HG03571 (cell line): ENCODE data around the gene CDH13.

ENCODE experiments used
- ATAC-seq: cut with Tn5 transposase; IDR thresholded peaks from one replicate; pipeline ENCODE4 v1.9.1; 2021; ENCODE audit not compliant: unreplicated experiment

Gene CDH13

DNA sequence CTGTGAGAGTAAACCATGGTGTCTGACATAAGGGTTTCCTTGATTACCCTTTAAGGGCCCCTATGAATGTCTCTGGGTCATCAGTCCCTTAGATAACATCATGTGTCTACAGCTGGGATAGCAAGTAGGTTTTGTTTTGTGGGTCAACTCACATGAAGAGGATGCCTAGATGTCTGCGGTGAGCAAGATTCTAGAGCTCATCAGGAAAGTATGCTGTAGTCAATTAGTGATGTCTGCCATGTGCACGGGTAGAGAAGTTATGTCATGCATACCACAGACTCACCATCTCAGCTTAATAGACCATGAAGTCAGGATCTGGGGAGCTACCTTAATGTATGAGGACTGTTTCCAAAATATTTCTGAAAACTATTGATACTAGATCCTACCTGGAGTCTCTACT is 57.5 kb downstream of the CDH13 start:
- no peak for ATAC-seq

DNA sequence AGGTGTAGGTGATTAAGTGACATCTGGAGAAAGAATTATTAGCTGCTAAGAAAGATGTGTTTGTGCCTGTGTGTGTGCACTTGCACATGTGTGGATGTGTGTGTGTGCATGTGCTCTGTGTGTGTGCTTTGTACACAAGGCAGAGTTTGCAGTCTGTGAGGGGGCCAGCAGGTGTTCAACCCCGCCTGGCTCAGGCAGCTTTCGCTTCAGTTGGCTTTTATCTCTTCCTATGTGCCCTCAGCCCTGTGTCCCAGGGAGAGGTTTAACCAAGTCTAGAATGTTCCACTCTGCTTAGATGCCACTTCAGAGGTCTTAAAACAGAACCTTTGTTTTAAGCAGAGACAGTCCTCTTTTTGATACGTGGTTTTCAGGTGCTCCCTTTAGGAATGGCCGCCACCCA is 58.8 kb downstream of the CDH13 start:
- no peak for ATAC-seq

DNA sequence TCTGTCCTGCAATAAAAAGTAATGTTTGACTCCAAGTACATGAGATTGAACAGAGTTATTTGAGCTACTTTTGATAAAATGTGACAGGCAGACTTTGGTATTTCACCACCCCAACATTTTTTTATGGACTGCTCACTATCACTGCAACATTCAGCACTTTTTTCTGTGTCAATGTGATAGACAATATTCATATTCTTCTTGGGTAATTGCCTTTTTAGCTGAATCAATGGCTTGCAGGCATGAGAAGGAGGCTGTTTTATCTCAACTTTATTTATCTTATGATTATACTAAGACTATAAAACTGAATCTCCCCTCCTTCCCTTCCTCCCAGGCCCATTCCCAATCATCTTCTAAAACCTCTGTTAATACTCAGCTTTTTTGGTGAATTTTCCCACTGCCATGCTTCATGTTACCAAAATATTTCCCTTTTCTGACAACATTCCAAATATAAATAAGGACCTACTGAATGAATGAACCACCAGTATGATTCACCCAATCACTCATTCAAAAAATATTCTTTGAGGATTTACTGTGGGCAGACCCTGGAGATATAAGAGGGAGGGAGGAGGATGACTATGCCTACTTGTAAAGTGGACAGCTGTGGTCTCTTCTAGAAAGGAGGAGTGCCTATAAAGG is 67.6 kb downstream of the CDH13 start:
- no peak for ATAC-seq

DNA sequence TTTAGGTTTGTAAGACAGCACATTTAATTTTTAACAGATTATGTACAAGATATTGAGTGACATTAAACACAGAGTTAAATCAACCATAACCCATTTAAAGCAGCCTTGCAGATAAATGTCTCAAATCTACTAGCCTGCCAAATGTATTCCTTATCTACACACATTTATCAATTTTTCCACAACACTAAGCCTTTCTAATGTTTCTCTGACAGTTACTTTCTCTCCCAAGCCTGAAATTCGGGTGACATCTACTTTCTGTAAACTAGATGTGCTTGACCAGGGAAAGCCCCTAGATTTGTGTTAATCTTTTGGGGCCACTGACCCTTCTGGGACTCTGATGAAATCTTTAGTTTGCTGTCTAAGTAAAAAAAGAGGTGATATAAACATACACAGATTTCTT is 69.0 kb downstream of the CDH13 start:
- no peak for ATAC-seq

DNA sequence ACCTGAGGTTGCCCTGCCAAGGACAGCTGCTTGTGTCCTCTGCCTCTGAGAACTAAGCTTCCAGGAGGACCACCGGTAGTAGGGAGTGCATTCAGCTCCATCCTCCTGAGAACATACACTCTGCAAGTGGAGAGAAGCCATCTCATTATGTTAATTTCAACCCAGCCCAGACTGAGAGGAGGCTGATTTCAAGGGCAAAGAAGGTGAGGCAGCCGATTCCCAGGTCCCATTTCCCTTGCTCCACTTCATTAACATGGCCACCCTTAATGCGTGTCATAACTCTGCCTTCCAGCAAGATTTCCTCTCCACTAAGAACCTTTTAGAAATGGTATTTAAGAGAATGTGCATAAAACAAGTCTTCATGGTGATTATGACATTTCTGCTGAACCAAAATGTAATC is 72.5 kb downstream of the CDH13 start:
- ATAC-seq: no peak

DNA sequence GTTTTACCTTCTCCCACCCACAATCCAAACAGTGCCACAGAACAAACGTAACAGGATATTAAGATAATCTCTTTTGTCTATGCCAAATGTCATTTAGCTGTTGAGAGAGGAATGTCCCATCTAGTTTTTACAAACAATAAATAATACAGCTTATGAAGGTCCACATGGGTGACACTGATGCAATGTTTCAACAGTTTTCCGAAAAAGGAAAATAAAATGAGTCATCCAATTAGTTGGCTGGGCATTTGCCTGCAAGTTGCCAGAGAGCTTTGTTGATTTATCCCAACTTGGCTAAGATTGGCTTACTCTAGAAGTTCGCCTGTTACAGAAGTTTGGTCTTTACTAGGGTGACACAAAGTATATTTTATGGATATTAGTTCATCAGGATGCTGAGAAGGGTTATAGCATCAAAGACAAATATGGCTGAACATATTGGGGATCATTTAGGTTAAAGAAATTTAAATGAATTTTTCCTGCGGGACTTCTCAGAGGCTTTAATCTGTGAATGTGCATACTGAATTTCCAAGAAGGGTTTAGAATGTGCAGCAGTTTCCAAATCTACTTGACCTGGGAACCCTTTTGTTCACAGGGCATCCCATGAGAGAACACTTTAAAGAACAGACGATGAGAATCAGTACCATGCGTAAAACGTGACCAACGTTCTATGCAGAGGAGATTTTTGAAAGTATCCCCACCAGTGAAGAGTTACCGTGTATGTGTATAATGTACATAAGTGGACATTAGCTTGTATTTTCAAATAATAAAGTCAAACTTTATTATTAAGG is 73.1 kb downstream of the CDH13 start:
- no peak for ATAC-seq

DNA sequence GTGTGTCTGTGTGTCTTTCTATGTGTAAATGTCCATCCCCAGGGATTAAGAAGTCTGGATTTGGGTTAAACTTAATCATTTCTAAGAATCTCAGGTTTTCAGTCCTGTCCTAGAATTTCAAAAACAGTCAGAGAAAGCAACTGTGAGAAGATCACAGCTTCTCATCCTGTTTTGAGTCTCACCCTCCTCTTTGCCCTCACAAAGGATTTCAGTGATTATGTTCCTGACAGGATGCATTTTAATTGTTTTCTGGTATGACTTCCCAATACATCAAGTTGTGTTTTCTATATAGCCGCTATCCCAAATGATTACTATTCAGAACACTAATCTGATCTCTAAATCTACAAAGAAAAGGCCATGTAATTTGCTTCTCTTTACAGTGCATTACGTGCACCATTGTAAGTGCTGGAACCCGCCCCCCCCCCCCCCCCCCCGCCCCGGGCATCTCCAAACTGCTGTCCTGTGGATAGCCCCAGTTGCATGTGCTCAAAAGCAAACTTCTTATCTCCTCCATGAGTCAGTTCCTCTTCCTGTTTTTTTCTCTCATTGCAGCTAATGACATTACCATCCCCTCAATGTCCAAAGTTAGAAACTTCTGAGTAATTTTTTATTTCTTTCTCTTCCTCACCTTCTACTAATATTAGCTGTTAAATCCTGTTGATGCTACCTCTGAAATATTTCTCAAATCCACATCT is 73.9 kb downstream of the CDH13 start:
- ATAC-seq: no peak

DNA sequence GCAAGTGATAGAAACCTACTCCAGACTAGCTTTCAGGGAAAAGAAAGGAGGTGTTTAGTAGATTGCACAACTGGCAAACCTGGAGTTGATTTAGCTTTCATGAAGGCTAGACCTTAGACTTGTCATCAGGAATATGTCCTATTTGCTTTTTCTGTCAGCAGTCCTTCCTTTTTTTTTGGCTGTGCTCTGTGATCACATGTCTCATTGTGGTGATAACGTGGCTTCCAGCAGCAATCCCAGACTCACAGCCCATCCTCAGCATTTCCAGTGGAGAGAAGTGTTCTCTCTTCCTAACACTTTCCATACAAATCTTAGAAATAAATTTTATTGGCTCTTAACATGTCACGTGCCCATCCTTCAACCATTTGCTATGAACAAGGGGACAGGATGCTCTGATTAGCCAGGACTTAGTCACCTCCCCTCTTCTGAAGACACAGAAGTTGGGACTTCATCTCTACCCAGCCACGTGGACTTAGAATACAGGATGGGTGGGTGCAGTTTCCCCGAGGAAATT is 74.7 kb downstream of the CDH13 start:
- ATAC-seq: no peak

DNA sequence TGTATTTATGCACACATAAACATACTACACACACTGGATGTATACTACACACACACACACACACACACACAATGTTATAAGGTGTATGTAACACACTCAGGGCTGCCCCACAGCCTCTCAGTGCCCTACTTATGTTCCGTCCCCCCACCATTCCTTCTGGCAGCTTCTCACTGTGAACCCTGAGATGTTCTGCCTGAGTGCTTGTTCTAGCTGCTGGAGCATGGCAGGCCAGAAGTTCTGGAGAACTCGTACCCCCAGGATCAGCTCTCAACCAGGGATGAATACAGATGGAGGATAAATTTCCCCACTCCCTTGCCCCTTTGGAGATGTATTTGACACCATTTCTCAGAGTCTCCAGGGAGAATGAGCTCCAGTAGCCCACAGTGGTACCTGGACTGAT is 76.4 kb downstream of the CDH13 start:
- ATAC-seq: no peak

DNA sequence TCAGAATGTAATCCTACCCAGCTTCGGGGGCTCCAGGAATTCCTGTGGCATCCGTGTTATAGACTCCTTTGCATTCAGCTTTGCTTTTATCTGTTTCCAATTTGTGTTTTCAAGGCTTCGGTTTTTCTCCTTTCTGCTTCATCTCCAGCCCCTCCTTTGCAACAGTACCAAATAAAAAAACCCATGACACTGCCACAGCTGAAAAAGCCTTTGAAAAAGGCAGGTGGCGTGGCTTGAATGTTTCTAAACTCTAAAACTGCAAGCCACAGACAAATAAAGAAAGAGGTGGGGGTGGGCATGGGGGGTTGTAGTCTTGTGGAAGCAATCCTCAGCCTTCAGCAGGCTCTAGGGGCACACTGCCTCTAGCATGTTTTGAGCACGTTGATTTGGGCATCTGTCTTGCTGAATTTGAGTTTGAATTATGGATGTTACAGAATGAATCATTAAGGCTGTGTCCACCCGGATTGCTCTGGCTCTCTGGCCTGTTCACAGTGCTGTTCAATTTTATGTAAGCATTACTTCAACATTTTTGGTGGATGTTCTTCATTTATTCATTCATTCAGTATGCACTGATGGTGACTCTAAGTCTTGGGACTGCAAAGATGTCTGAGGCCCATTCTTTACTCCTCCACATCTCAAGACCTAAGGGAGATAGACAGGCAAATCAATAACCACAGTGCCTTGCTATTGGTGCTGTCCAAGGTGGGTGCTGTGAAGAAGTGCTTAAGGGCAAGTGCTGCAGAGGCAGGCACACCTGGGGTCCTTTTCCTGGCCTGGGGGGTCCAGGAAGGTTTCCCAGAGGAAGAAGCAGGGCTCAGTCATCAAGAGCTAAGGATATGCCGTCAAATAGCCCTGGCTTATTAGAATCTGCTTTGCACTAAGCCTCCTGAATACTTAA is 77.4 kb downstream of the CDH13 start:
- no peak for ATAC-seq

DNA sequence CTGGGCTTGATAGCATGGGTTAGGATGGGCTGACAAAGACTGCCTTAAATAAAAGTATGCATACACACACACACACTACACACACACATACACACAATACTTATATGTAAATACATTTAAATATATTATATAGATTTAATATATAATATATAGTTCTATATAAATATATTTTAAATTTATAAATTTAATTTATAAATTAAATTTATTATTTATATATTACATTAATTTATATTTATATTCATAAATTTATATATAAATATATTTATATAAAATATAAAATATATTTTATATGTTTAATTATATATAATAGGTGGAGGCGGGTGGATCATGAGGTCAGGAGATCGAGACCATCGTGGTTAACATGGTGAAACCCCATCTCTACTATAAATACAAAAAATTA is 83.2 kb downstream of the CDH13 start:
- ATAC-seq: no peak

DNA sequence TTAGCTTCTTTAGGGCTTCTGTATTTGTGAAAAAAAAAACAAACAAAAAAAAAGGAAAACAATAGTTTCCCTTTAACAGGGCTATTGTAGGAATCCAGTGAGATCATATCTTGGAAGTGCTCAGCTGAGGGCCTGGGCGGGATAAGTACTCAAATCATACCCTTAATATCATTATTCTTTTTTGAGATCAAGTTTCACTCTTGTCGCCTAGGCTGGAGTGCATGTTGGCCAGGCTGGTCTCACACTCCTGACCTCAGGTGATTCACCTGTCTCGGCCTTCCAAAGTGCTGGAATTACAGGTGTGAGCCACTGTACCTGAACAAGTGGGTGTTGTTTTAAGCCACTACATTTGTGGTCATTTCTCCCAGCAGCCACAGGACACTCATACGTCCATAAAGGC is 87.0 kb downstream of the CDH13 start:
- no peak for ATAC-seq

DNA sequence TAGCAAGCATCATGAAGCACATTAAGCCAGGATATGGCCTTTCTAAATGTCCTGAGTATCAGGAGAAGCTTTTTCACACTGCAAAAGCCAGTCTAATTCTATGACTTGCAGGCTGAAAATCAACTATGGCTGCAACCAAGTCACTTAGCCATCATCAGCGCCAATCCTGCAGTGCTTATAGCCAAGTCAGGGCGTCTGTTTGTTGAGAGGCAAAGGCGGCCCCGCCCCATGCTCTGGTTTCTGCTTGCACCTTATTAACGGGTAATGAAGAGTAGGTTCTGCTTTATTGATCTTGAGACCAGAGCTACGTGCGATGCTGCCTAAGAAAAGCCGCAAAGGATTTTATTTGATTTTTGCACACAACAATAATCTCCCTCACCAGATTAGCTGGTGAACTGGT is 88.4 kb downstream of the CDH13 start:
- no peak for ATAC-seq

DNA sequence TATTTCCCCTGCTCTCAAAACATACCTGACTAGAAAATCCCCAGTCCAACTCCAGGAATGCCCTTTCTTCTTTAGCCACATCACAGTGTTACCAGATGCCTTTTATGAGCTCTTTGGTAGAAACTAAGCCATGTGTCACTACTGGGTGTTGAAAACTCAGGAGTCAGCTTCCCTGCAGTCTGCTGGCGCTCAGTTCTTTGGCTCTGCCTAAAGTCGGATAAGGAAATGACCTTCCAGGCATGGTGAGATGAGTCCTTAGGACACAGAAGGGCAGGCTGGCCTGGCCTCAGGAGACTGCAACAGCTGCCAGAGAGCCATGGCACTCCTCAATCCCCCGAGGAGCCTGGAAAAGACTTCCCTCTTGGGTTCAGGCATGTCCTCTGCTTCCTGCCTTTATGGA is 89.1 kb downstream of the CDH13 start:
- no peak for ATAC-seq

DNA sequence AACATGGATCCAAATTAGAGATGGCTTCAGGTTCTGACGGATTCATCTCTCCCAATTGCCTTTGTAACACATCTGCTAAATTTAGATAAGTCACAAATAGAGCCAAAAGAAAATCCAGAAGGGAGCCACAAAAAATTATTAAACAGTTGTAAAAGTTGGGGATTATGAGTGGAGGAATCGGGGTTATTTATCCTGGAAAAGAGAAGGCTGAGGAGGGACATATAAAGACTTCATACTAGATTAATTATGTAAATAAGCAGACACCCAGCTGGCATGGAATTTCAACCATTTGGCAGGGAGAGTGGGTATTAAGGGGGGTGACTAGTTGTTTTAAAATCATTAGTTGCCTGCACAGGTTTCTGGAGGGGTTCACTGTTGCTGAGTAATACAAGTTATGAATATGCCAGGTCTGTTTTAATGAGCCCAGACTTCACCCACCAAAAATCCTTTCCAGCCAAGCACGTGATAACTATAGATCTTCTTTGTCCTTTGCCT is 89.6 kb downstream of the CDH13 start:
- no peak for ATAC-seq

DNA sequence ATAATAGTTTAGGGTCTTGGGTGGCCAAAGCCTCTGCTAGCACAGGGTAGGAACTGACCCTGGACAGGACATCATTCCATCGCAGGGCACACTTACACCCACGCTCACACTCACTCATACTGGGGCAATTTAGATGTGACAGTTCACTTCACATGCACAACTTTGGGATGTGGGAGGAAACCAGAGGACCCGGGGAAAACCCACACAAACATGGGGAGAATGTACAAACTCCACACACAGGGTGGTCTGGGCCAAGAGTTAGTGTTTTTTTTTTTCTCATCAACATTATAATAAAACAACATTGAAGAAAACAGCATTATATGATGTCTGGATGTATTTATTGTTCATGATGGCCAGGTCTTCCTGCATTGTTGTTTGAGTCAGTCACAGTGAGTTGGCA is 93.6 kb downstream of the CDH13 start:
- no peak for ATAC-seq

DNA sequence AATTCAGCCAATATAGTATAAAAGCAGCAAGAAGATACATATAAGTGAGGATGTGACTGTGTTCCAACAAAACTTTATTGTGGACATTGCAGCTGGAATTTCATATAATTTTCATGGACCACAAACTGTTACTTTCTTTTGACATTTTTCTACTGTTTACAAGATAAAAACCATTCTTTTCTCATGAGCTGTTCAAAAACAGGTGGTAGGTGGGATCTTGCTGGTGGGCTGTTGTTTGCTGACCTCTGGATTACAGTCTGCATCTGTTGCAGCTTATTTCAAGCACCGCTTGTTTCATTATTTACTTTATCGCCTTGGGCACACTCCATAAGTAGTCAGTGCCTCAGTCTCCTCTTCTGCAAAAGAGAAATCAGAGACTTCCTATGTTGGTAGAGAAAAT is 99.5 kb downstream of the CDH13 start:
- no peak for ATAC-seq

DNA sequence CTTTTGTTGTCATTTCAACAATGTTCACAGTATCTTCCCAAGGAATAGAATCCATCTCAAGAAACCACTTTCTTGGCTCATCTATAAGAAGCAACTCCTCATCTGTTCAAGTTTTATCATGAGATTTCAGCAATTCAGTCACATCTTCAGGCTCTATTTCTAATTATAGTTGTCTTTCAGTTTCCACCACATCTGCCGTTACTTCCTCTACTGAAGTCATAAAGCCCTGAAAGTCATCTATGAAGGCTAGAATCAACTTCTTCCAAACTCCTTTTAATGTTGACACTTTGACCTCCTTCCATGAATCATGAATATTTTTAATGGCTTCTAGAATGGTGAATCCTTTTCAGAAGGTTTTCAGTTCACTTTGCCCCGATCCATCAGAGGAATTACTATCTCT is 102.1 kb downstream of the CDH13 start:
- ATAC-seq: no peak

DNA sequence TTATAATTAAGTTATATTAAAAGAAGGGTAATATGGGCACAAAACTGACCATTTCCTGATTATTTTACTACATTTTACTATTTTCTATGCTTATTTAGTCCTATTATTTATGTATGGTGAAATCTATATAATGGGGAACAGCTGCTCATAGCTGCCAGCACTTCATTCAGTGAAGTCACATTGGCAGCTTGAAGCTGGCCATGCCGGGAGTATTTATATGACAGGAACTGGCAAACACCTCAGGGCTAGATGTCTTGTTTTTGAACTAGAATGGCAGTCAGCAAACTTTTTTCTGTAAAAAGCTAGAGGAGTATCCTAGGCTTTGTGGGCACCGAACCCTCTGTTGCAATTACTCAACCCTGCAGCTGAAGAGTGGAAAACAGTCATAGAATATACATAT is 104.1 kb downstream of the CDH13 start:
- ATAC-seq: no peak

DNA sequence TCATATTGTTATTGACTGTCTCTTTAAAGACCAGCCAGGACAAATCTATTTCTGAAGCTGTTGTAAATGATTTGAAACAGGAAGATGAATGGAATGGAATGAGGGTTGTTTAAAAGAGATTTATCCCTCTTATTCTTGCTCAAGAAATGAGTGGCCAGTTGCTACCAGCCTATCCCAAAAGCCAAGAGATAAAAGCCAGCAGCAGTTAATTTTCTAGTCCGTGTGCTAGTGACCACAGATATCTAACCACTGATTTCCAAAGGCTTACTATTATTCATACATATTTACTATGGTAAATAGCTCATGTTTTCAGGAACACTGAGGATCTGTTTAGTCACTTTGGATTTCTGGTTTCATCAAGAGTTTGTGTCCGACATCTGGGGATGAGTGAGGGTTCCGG is 105.7 kb downstream of the CDH13 start:
- no peak for ATAC-seq

DNA sequence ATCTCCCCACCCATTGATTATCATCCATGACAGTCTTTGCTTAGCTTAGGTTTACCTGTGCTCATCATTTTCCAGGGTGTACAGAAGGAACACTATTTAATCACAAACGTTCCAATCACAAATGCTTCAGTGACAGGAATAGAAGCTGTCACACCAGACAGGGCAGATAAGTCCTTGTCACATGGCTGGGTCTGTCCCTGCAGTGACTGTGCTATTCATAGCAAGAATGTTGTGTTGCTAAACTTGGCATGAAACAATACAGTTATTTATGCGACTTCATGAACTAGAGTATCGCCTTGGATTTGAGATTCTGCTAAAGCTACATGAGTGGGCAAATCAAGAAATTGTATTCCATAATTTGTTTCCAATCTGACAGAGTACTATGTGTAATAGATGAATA is 108.4 kb downstream of the CDH13 start:
- ATAC-seq: no peak
